DMS153 treated with DMSO at 0.1 percent for 48 hours (cell line): ENCODE measurements around the gene PCSK6.
"Not testable (repeated sequence)": the region's sequence is repeated elsewhere in the genome, so short reads cannot be mapped to it uniquely, and the experiment has no call there.

ENCODE experiments used
- DNase-seq: peaks from one replicate; lab custom pipeline; 2025; ENCODE audit not compliant: unreplicated experiment; lab: John Stamatoyannopoulos, UW

The PCSK6 gene

DNA sequence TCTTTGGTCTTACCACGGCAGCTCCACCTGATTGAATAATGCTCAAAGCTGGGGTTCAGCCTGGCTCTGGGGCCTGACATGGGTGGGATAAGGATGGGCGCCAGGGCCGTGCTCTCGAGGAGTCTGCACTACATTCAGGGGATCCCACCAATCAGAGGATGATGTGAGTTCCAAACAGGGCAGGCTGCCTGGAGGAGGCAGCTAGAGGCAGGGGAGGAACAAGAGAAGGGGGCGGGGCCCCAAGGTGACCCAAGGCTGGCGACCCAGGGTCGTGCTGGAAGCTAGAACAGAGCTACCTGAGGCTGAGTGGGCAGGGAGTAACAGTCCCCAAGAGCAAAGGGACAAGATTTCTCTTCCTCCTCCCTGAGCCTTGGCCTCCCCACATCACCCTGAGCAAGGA lies 56.1 kb downstream of the PCSK6 start:
- no peak for DNase-seq

DNA sequence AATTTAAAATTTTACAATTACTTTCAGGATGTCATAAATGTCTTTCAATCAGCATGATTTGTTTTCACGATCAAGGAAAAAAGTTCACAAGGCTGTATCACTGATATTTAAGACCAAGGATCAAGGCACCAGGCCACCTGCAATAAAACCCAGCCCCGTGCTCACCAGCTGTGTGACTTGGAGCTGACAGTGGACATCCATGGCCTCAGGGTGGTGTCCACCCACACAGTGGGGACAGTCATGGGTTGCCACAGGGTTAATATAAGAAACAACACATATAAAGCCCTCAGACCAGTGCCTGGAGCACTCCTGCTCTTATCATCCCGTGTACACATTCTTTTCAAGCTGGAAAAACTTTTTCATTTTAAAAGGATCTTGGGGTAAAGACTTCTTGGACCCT lies 56.5 kb downstream of the PCSK6 start:
- DNase-seq: no peak

DNA sequence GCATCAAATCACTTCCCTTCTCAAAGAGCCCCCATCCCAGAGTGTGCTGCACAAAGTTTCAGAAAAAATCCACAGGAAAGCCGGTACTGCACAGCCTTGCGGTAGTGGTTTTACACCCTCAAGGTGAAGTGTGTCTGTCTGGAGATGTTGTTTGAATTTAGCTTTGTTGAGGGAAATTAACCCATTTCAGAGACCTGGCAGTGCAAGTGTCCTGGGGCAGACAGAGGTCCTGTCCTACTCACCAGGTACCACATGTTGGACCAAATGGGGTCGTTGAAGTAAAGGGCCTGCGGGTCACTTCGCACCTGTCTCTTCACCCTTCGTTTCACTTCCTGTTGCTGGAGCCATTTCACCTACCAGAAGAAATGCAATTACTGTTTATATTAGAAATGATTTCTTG lies 57.8 kb downstream of the PCSK6 start:
- no peak for DNase-seq

DNA sequence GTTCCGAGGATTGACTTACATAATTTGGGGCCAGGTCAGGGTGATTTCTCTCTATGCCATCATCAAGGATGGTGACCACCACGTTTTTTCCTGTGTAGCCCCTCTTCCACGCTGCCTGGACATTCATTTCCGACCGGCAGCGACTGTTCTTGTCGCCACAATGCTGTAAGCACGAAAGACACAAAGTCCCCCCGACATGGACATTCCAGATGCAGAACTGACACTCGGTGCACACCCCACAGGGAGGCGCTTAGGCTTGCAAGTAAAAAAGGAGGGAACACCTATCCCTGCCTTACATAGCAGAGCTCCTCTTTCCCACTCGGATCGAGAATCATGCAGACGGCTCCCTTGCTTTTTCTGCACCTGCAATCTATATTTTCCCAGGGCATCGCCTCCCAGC lies 58.2 kb downstream of the PCSK6 start:
- no peak for DNase-seq

DNA sequence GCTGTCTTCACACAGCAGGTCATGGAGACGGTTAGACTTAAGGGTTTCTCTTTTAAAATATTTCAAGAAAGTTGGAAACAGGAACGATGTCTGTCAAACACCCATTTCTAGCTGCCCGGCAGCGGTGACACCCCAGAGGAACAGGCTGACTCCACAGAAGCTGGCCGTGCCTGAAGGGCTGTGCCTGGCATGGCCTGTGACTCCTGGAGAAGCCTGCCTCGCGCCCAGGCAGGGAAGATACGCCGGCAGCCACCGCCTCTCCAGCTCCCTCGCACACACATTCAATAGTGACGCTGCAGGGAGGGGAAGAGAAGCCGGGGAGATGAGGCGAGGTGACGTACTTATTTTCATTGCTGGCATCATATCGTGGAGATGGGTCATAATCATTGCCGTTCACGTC lies 59.9 kb downstream of the PCSK6 start:
- no peak for DNase-seq

DNA sequence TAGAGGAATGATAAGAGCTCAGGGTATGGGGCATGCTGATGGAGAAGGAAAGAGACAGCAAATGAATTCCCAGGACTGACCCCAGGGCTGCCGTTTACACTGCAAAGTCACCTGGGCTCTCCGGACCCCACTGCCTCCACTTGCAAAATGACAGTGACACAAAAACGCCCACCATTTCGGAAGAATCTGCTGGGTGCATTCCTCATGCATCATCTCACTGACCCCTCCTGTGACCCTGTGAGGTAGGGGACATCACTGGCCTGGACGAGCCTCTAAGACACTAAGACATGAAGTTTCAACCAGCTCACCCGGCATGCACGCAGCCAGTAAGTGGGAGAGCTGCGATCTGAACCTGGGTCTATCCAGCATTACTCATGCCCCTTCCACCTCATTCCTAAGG lies 60.3 kb downstream of the PCSK6 start:
- no peak for DNase-seq

DNA sequence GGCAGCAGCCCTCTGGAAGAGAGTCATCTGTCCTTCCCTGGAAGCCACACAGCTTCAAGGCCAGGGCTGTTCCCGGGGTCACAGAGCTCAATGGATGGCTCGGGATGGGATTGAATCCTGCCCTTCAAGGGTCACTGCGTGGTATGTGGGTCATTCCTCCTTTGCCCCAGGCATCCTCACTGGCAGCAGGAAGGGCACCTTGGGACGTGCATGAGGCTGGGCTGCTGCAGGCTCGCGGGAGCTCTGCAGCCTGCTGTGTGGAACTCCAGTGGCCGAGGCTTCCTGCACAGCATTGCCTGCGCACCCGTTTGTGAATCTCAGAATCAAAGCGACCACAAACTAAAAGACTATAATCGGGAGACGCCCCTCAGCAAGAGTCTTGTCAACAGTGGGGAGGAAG lies 60.7 kb downstream of the PCSK6 start:
- no peak for DNase-seq

DNA sequence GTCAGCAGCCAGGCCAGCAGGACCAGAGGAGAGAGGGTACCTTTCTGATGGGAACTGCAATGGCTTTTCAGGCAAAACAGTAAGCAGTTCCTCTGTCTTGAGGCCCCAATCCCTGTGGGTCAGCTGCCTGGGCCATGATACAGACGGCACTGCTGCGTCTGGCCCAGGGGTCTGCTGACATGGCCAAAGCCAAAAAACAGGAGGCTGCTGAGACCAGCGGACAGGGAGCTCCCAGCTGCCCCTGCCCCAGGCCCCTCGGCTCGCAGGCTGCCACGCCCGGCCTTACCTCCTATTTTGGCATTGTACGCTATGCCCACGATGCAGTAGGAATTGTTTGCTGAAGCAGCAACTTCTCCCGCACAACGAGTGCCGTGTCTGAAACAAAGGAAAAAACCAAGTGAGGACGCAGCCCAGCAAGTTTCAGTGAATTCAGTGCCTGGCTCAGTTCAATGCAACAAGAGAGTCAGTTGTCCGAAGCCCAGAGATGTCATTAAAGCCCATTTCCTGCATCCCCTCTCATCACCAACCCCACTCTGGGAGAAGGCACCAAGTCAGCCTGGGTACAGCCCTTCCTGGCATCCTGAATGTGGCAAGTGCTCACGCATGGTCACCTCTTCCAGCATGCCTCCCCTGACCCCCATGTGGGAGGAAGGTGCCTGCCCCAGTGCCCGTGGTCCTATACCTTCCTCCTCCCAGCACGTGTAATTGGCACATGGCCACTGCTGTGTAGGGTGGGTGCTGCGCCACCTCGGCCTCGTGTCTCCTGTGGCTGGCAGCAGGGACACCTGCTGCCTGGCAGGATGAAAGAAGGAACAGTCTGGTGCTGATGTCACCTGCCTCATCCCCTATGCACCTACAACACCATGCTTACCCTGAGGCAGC lies 61.7 kb downstream of the PCSK6 start:
- no peak for DNase-seq

DNA sequence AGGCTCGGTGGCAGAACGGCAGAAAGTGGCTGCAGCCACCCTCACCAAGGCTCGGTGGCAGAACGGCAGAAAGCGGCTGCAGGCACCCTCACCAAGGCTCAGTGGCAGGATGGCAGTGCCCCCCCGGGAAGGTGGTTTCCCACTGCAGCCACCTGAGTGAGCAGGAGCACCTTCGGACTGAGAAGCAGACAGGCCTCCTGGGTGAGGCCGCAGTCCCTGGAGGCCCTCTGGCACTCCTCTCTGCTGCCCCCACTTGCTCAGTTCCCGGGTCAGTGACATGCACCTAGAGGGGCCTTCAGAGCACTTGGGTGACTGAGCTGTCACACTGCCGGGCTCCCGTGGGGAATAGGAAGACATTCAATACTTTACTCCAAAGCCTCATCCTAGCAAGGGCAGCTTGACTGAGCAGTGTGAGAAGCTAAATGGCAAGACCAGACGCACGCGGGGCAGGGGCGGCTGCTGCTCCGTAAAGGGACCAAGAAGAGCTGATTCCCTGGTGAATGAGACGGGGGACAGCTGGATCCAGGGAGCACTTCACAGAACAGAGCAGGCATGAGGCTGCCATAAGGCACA lies 62.7 kb downstream of the PCSK6 start:
- DNase-seq: no peak

DNA sequence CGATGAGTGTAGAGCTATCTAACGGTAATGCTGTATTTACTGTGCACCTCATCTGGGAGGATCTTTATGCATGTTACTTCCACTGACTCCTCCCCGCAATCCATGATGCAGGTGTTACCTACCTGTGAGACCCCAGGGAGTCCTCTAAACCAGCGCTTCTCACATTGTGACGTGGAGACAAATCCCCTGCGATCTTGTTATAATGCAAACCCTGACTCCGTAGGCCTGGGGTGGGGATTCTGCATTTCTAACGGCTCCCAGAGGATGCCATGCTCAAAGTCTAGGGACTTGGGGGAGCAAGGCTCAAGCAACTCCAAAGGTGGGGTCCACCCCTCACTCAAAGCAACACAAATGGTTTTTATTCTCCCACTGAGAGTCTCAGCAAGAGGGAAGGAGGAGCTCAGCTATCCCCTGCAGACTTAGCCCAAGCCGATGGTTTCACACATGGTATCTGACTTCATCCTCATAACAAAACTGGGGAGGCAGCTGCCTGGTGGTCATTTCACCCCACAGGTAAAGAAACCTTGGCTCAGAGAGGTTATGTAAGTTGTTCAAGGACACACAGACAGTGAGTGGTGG lies 63.6 kb downstream of the PCSK6 start:
- DNase-seq: no peak

DNA sequence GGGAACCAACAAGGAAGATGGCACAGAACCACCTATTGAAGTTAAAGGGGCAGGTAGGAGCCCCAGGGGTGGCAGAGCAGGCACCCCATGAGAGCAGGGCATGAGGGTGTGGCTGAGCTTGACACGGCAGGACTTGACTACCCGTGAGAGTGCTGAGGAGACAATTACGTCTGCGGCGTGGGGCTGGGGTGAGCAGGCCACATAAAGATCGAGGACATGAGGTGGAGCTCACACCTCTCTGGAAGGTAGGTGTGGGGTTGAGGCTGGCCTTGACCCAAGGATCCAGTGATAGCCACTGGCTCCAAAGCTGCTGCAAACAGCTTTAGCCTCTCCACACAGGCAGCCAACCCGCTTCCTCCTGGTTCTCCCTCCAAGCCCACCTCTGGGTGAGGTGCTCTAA lies 64.5 kb downstream of the PCSK6 start:
- DNase-seq: no peak

DNA sequence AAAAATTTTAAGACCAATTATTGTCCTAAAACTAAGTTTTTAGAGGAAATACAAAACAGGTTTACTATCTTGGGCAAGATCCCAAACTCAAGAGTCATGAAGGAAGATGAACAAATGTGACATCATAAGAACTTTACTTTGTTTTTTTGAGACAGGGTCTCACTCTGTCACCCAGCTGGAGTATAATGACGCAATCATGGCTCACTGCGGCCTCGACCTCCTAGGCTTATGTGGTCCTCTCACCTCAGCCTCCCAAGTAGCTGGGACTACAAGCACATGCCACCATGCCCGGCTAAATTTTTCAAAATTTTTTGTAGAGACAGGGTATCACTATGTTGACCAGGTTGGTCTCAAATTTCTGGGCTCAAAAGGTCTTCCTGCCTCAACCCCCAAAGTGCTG lies 69.3 kb downstream of the PCSK6 start:
- DNase-seq: no peak

DNA sequence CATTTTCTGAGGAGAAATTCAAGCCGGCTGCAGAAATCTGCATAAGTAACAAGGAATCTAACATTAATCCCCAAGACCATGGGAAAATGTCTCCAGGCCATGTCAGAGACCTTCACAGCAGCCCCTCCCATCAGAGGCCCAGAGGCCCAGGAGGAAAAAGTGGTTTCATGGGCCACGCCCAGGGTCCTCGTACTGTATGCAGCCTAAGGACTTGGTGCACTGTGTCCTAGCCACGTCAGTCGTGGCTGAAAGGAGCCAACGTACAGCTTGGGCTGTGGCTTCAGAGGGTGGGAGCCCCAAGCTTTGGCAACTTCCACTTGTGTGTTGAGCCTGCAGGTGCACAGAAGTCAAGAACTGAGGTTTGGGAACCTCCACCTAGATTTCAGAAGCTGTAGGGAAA lies 73.0 kb downstream of the PCSK6 start:
- DNase-seq: not testable (repeated sequence)

DNA sequence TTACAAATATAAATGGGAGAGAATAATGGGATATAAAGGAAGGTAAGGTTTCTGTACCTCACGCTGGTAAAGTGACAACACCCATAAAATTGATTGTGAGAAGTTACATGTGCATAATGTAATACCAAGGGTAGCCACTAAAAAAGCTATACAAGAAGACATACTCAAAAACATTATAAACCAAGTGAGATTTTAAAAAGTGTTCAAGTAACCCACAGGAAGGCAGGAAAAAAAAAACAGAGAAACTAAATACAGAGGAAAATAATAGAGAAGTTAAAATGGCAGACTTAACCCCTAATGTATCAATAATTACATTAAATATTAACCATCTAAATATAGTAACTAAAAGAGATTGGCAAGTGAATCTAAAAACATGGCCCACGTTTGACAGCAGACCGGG lies 76.3 kb downstream of the PCSK6 start:
- no peak for DNase-seq

DNA sequence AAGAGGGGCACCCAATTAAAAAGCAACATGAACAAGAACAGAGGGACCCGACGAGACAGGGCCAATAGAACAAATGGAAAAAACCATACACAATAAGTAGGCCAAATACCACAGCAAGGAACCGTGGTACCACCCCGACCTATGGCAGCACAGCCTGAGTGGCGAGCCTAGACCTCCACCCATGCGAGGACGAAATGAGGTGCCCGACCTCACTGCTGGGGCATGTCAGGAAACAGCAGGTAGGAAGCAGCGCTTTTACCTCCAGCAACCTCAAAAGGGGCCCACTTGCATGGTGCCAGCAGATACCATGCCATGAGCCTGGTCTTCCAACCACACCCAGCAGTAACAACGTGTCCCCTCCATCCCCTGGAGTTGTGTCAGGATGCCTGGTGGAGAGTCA lies 77.9 kb downstream of the PCSK6 start:
- no peak for DNase-seq

DNA sequence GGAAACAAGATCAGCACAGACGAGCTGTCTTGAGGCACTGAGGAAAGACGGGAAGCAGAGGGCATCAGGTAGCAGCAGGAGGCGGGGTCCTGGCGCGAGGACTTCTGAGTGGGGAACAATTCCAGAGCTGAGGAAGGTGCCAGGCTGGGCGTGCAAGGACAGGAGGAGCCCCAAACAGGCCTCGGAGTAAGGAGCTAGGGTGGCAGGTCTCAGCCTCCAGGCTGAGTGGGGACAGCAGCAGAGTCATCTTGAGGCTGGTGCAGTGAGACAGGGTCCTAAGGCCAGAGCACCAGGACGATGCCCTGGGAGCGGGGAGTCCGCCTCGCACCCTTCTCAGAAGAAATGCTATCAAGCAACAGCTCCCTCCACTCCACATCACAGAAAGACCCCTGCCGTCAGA lies 78.4 kb downstream of the PCSK6 start:
- no peak for DNase-seq

DNA sequence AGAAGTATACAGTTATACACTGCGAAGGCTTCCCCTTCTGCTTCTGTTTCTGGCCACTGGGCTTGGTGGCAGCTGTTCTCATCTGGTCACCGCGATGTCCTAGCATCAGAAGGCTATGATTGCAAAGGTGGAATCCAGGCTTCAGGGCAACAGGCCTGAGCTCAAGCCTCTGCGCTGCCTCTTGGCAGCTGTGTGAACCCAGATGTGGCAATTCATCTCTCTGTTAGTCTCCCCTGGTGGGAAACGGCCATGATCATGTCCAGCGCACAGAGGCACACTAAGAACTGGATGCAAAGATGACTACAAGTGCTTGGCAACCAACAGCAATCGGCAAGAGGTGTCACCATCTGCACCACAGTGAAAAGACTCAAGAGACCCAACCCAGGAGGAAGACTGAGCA lies 78.9 kb downstream of the PCSK6 start:
- no peak for DNase-seq

DNA sequence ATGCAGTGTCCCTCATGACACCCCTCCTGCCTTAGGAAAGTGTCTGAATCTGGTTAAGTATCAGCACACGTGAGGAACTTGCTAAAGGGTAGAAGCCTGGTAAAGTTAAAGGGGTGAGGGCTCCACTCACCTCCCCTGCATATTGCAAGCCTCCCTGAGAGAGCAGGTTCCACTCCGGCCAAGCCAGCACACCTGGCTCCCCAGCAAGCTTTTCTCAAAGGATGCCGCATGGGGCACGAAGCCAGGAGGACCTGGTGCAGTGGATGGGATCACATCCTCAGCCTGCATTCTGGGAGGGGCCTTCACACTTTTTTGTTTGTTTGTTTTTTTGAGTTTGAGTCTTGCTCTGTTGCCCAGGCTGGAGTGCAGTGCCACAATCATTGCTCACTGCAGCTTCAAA lies 79.9 kb downstream of the PCSK6 start:
- no peak for DNase-seq

DNA sequence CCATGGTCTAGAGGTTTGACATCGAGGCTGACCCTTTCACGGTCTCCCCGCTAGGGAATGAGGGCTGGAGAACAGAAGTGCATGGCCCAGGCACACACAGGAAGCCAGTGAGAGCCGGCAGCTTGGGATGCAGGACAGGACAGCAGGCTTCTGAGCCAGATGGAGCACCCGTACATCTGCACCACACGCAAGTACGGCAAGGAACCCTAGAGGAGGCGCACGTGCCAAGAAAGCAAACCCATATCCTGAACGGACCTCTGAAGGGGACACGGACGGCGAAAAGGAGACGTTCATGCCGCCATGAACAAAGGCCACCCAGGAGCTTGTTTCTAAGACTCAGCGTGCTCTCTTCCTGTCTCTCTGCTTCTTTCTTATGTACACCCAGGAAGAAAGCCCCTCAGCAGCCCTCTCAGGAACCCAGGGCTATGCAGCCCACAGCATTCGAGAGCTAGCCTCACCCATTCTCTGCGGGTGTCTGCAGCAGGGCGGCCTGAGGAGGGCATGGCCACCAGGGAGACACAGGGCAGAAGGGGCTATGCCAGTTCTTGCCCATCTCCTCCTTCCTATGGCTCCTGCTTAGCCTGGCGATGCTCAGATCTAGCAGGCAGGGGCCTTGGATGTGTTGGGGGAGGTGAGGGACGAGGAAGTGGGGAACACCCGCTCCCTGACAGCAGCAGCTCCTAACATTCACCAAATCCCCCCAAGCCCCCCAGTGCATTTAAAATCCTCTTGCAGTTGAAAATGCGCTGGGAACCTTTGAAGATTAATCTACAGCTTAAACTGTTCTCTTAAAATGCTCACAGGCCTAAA lies 81.3 kb downstream of the PCSK6 start:
- no peak for DNase-seq

DNA sequence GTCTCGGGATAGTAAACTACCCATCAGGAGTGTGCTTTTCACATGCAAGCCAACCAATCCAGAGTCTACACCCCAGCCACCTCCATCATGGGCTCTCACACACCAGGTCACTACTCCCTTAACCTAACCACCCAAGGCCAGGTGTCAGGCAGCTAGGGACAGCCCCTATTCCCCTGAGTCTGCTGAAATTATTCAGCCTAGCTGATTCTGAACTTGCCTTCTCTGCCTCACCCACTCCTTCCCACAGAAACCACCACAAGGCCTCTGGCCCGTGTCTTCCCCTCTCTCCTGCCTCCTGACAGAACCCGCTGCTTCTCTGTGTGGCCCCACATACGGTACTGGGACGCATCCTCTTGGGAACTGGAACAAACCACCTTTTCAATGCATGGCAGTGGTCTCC lies 82.1 kb downstream of the PCSK6 start:
- DNase-seq: no peak

DNA sequence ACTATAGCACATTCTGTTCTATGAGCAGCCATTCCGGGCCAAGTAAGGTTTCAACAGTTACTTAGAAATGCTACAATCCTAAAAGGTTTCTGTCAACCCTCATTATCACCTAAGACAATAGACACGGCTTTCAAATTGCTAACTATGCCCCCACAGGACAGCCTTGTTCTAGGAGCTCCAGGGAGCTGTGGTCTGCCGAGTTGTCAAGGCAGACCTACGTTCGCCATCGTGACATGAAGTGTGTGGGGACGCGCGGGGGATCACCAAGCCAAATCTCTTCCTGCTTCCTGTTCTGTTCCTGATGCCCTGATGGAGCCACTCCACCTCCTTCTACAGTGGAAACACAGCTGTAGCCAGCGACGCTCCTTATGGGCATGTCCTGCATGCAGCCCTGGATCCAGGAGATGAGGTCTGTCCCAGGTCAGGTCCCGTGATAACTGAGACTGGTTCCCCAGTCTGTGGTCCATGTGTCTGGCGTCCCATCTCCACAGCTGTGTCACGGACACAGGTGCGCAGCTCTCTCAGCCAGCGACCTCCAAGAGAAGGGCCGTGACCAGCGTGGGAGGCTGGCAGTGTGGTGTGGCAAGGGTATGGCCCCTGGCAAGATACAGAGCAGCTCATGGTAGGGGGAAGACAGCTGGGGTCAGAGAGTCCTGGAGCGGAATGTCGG lies 82.8 kb downstream of the PCSK6 start:
- DNase-seq: no peak
